DOHH2 (cell line): Measurements from ENCODE around the gene PEAK3.

Source experiments
- H3F3A ChIP-seq: fragments of 200-600 bp; sonication (generic), shearing (Covaris generic); 2 replicates; pipeline ENCODE4 v1.6.0; 2016; ENCODE audit warnings: antibody characterized with exemption, mild to moderate bottlenecking; ENCODE audit not compliant: control insufficient read depth, insufficient read depth
- H3K27ac ChIP-seq: fragments of 200-600 bp; sonication (generic); 2 replicates; pipeline ENCODE4 v1.5.1; 2014; ENCODE audit warnings: low read depth, mild to moderate bottlenecking, low read length, moderate library complexity
- H3K27me3 ChIP-seq: fragments of 200-600 bp; sonication (generic); 2 replicates; pipeline ENCODE4 v1.6.1; 2014; ENCODE audit warnings: mild to moderate bottlenecking, low read length, mixed read lengths; ENCODE audit not compliant: control insufficient read depth
- H3K36me3 ChIP-seq: fragments of 200-600 bp; sonication (generic); 2 replicates; pipeline ENCODE4 v1.6.1; 2014; ENCODE audit warnings: mild to moderate bottlenecking, low read length, moderate library complexity, mixed read lengths; ENCODE audit not compliant: control insufficient read depth
- H3K4me1 ChIP-seq: fragments of 200-600 bp; sonication (generic); 2 replicates; pipeline ENCODE4 v1.6.1; 2014; ENCODE audit warnings: mild to moderate bottlenecking, low read length, mixed read lengths; ENCODE audit not compliant: control insufficient read depth
- H3K4me2 ChIP-seq: fragments of 200-600 bp; sonication (generic); 2 replicates; pipeline ENCODE4 v1.6.0; 2014; ENCODE audit warnings: mild to moderate bottlenecking, low read length, moderate library complexity
- H3K4me3 ChIP-seq: fragments of 200-600 bp; sonication (generic); 2 replicates; pipeline ENCODE4 v1.5.1; 2014; ENCODE audit warnings: mild to moderate bottlenecking, low read length, mixed read lengths
- H3K79me2 ChIP-seq: fragments of 200-600 bp; sonication (generic); 2 replicates; pipeline ENCODE4 v1.6.1; 2014; ENCODE audit warnings: mild to moderate bottlenecking, low read length, mixed read lengths; ENCODE audit not compliant: control insufficient read depth
- H3K9me2 ChIP-seq: fragments of 200-600 bp; sonication (generic); replicated peaks from 2 replicates; pipeline ENCODE4 v1.6.1; 2014; ENCODE audit warnings: mild to moderate bottlenecking, low read length, mixed read lengths; ENCODE audit not compliant: control insufficient read depth
- H3K9me3 ChIP-seq: fragments of 200-600 bp; sonication (generic); 2 replicates; pipeline ENCODE4 v1.6.1; 2014; ENCODE audit warnings: antibody characterized with exemption, low read length, mixed read lengths; ENCODE audit not compliant: control insufficient read depth, insufficient read depth
- H4K20me1 ChIP-seq: fragments of 200-600 bp; sonication (generic); 2 replicates; pipeline ENCODE4 v1.6.0; 2014; ENCODE audit warnings: low read depth, mild to moderate bottlenecking, antibody characterized with exemption, low read length, moderate library complexity; ENCODE audit not compliant: control insufficient read depth, insufficient read depth
- EZH2phosphoT487 ChIP-seq: fragments of 200-600 bp; sonication (generic); IDR thresholded peaks from 2 replicates; pipeline ENCODE4 v1.6.1; 2017; ENCODE audit warnings: borderline replicate concordance, mild to moderate bottlenecking, antibody characterized with exemption, low read length, moderate library complexity, mixed read lengths
- TF ChIP-seq, protein P1 (sequence below): fragments of 200-600 bp; sonication (generic); IDR thresholded peaks from one replicate; pipeline ENCODE4 v1.5.1; 2014; ENCODE audit warnings: antibody characterized with exemption, mild to moderate bottlenecking, low read depth, low read length; ENCODE audit not compliant: poor library complexity, severe bottlenecking

Gene PEAK3

DNA sequence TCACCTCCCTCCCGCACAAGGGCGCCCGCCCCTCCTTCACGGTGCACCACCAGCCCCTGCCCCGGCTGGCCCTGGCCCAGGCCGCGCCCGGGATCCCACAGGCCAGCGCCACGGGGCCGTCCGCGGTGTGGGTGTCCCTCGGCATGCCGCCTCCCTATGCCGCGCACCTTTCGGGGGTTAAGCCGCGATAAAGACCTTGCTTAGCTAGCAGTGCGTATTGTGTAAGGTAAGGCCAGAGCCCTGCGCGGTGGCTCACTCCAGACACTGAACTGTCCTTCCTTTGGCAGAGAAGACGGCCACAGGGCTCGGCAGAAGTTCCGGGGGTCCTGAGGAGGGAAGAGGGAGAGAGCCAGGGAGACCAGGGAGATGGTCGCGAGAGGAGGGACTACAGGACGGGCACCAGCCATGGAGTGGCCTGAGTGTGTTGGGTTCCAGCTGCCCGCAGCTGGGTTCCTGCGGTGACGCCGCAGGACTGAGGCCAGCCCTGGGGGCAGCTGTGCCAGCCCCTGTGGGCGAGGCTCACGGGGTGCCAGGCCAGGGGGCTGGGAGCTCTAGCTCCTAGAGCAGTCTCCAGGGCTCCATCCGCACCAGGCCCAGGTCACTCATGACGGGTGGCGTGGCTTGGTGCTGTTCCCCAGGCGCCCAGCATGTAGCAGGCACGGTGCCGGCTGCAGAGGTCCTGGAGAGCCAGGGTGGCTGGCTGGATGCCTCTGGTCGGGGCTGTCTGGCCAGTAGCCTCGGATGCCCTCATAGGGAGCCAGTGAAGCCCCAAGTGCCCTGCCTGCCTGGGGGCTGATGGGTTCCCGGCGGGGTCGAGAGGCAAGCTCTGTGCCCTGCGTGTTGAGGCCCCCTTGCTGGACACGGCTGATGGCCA lies 53.6 kb downstream of the PEAK3 start:
- H3K4me3 ChIP-seq, result peak overlapping the region; percentile 65
- H3K27me3 ChIP-seq, result no peaks in the 10 kb centered on the region
- 0 out of 2 replicates have a peak, but pooled peaks cover 3% of the 10 kb centered on the region for H4K20me1 ChIP-seq
- H3F3A ChIP-seq, result peaks cover 30% of the 10 kb centered on the region
- peak overlapping the region; percentile 90 for H3K27ac ChIP-seq
- TF ChIP-seq, protein P1, sequence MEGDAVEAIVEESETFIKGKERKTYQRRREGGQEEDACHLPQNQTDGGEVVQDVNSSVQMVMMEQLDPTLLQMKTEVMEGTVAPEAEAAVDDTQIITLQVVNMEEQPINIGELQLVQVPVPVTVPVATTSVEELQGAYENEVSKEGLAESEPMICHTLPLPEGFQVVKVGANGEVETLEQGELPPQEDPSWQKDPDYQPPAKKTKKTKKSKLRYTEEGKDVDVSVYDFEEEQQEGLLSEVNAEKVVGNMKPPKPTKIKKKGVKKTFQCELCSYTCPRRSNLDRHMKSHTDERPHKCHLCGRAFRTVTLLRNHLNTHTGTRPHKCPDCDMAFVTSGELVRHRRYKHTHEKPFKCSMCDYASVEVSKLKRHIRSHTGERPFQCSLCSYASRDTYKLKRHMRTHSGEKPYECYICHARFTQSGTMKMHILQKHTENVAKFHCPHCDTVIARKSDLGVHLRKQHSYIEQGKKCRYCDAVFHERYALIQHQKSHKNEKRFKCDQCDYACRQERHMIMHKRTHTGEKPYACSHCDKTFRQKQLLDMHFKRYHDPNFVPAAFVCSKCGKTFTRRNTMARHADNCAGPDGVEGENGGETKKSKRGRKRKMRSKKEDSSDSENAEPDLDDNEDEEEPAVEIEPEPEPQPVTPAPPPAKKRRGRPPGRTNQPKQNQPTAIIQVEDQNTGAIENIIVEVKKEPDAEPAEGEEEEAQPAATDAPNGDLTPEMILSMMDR, result no peak
- TF ChIP-seq EZH2phosphoT487, result no peak
- H3K4me2 ChIP-seq, result peak overlapping the region; percentile 88
- no peaks in the 10 kb centered on the region for H3K9me2 ChIP-seq
- no peaks in the 10 kb centered on the region for H3K9me3 ChIP-seq
- peaks cover 51% of the 10 kb centered on the region for H3K4me1 ChIP-seq
- peaks cover 94% of the 10 kb centered on the region for H3K36me3 ChIP-seq
- peaks cover 45% of the 10 kb centered on the region for H3K79me2 ChIP-seq

DNA sequence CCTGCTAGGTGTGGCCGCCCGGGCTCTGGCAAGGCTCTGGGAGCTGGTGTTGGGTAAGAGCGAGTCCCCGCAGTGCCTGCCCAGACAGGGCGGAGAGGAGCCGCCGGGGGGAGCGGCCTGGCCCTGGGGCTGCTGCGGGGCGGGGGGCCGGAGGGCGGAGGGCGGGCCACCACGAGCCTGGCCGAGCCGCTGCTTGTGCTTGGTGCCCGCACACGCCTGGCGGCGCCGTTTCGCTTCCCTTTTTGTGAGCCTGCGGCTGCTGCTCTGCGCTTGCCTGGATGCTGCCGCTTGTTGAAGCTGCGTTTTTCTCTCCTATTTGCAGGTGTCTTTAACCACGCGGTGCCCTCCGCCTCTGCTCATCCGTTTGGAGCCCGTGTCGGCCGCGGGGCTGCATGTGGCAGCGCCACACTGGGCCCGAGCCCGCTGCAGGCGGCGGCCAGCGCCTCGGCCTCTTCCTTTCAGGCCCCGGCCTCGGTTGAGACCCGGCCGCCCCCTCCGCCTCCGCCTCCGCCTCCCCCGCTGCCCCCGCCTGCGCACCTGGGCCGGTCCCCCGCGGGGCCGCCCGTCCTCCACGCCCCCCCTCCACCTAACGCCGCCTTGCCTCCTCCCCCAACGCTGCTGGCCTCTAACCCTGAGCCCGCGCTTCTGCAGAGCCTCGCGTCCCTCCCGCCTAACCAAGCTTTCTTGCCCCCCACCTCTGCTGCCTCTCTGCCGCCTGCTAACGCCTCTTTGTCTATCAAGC lies 54.4 kb downstream of the PEAK3 start:
- Histone ChIP-seq H3K4me2 (peak overlapping the region; percentile 88), H3K27ac (peak overlapping the region; percentile 90), H3K4me3 (peak overlapping the region; percentile 65), H3K27me3 (no peaks in the 10 kb centered on the region), H3K9me2 (no peaks in the 10 kb centered on the region), H3F3A (peaks cover 32% of the 10 kb centered on the region), H3K4me1 (peaks cover 53% of the 10 kb centered on the region), H3K79me2 (peaks cover 37% of the 10 kb centered on the region), H4K20me1 (0 out of 2 replicates have a peak, but pooled peaks cover 3% of the 10 kb centered on the region), H3K36me3 (peaks cover 91% of the 10 kb centered on the region), H3K9me3 (no peaks in the 10 kb centered on the region)
- TF ChIP-seq EZH2phosphoT487, result no peak
- TF ChIP-seq, protein P1, result no peak

DNA sequence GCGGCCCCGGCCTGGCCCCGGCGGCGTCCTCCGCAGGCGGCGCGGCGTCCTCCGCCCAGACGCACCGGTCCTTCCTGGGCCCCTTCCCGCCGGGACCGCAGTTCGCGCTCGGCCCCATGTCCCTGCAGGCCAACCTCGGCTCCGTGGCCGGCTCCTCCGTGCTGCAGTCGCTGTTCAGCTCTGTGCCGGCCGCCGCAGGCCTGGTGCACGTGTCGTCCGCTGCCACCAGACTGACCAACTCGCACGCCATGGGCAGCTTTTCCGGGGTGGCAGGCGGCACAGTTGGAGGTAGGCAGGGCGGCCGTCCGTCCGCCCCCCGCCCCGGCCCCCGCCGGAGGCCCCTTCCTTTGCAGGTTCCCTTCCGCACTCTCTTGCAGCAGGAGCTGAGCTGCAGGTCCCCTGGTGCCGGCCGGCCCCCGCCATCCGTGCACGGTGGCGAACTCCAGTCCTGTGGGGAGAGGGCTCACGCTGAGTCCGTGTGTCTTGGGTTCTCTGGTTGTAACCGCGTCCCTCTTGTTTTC lies 55.1 kb downstream of the PEAK3 start:
- Histone ChIP-seq H3K4me1 (peaks cover 60% of the 10 kb centered on the region), H3K4me3 (peak overlapping the region; percentile 65), H3K9me2 (no peaks in the 10 kb centered on the region), H3K27me3 (no peaks in the 10 kb centered on the region), H3K79me2 (peaks cover 30% of the 10 kb centered on the region), H4K20me1 (0 out of 2 replicates have a peak, but pooled peaks cover 3% of the 10 kb centered on the region), H3K9me3 (no peaks in the 10 kb centered on the region), H3K27ac (peak overlapping the region; percentile 90), H3K36me3 (peaks cover 91% of the 10 kb centered on the region), H3F3A (peaks cover 31% of the 10 kb centered on the region), H3K4me2 (peak overlapping the region; percentile 88)
- no peak for TF ChIP-seq EZH2phosphoT487
- TF ChIP-seq, protein P1, result no peak
